Mesendoderm (in vitro differentiated cells): ENCODE results near the gene DHDDS.

ENCODE experiments used
- DNase-seq: peaks from one replicate; pipeline ENCODE4 v3.0.0; 2013
- H2AK5ac ChIP-seq: 2 replicates; pipeline ENCODE4 v1.6.1; 2013; ENCODE audit warnings: low read length, inconsistent platforms
- H2BK120ac ChIP-seq: 2 replicates; pipeline ENCODE4 v1.6.1; 2013; ENCODE audit warnings: low read depth, mild to moderate bottlenecking, low read length, moderate library complexity, mixed read lengths
- H2BK15ac ChIP-seq: replicated peaks from 2 replicates; pipeline ENCODE4 v1.6.1; 2013; ENCODE audit warnings: low read depth, mild to moderate bottlenecking, moderate library complexity
- H2BK5ac ChIP-seq: 2 replicates; pipeline ENCODE4 v1.6.1; 2013; ENCODE audit warnings: low read length, inconsistent platforms
- H3K18ac ChIP-seq: 2 replicates; pipeline ENCODE4 v1.6.1; 2013; ENCODE audit warnings: mild to moderate bottlenecking, low read length, mixed read lengths
- H3K23ac ChIP-seq: one replicate; pipeline ENCODE4 v1.6.1; 2013; ENCODE audit warnings: low read length
- H3K27ac ChIP-seq: 2 replicates; pipeline ENCODE4 v1.5.1; 2013; ENCODE audit warnings: low read depth, mild to moderate bottlenecking, inconsistent platforms, low read length, moderate library complexity
- H3K27me3 ChIP-seq: 2 replicates; pipeline ENCODE4 v1.6.1; 2013; ENCODE audit warnings: low read length, control low read depth, mild to moderate bottlenecking, inconsistent platforms; ENCODE audit not compliant: insufficient read depth, poor library complexity
- H3K36me3 ChIP-seq: 2 replicates; pipeline ENCODE4 v1.6.1; 2013; ENCODE audit warnings: low read length, inconsistent platforms; ENCODE audit not compliant: control insufficient read depth, insufficient read depth
- H3K4ac ChIP-seq: one replicate; pipeline ENCODE4 v1.6.1; 2013; ENCODE audit warnings: low read depth, mild to moderate bottlenecking, low read length, moderate library complexity
- H3K4me1 ChIP-seq: 2 replicates; pipeline ENCODE4 v1.6.1; 2013; ENCODE audit warnings: low read depth, low read length, inconsistent platforms; ENCODE audit not compliant: control insufficient read depth
- H3K4me2 ChIP-seq: 2 replicates; pipeline ENCODE4 v1.6.1; 2013; ENCODE audit warnings: low read length
- H3K4me3 ChIP-seq: 2 replicates; pipeline ENCODE4 v1.5.1; 2013; ENCODE audit warnings: mild to moderate bottlenecking, low read length
- H3K56ac ChIP-seq: one replicate; pipeline ENCODE4 v1.6.1; 2013; ENCODE audit warnings: low read length
- H3K79me1 ChIP-seq: 2 replicates; pipeline ENCODE4 v1.6.1; 2013; ENCODE audit warnings: low read length, inconsistent platforms
- H3K79me2 ChIP-seq: 2 replicates; pipeline ENCODE4 v1.6.1; 2013; ENCODE audit warnings: mild to moderate bottlenecking, low read length; ENCODE audit not compliant: control insufficient read depth, insufficient read depth
- H3K9ac ChIP-seq: 2 replicates; pipeline ENCODE4 v1.6.1; 2013; ENCODE audit warnings: low read length, inconsistent platforms
- H4K5ac ChIP-seq: one replicate; pipeline ENCODE4 v1.6.1; 2013; ENCODE audit warnings: low read length
- H4K8ac ChIP-seq: one replicate; pipeline ENCODE4 v1.6.1; 2013; ENCODE audit warnings: low read depth, mild to moderate bottlenecking, control low read depth, low read length, moderate library complexity
- WGBS: extraction: QIAGEN DNeasy Blood & Tissue Kit; methylation state at CpG from one replicate; pipeline ENCODE4 v1.1.7; 2013; ENCODE audit warnings: low lambda C conversion rate, missing lambda C conversion rate; ENCODE audit not compliant: insufficient coverage; ENCODE audit errors: extremely low coverage; 5-methylcytosine and 5-hydroxymethylcytosine counted together

Gene DHDDS

GRCh38 chr1:26517766-26518049 is 85.6 kb downstream of the DHDDS start:
- Histone ChIP-seq H2BK5ac (no peak overlapping the region), H3K56ac (no peak overlapping the region), H3K79me1 (no peaks in the 10 kb centered on the region), H3K4me3 (no peak overlapping the region), H3K27ac (no peak overlapping the region), H3K79me2 (no peaks in the 10 kb centered on the region), H3K27me3 (no peaks in the 10 kb centered on the region), H3K4ac (no peak overlapping the region), H3K23ac (no peak overlapping the region), H2BK120ac (no peak overlapping the region), H2AK5ac (no peak overlapping the region), H4K5ac (no peak overlapping the region), H3K36me3 (no peaks in the 10 kb centered on the region), H3K18ac (no peak overlapping the region), H3K4me1 (no peaks in the 10 kb centered on the region), H2BK15ac (no peak overlapping the region), H4K8ac (no peak overlapping the region), H3K9ac (no peak overlapping the region), H3K4me2 (no peak overlapping the region)
- no CpG with 5 or more reads among the region's 1 CpG for WGBS
- no peak for DNase-seq

DNA sequence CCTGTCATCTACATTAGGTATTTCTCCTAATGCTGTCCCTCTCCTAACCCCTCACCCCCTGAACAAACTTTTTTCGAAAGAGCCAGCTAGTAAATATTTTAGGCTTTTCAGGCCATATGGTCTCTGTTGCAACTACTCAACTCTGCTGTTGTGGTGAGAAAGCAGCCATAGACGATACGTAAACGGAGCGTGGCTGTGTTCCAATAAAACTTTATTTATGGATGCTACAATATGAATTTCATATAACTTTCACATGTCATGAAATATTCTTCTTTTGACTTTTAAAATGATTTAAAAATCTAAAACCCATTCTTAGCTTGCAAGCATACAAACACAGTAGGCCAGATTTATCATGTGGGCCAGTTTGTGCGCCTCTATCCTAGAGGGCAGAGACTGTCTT is 86.2 kb downstream of the DHDDS start:
- Histone ChIP-seq H3K23ac (no peak overlapping the region), H3K27ac (no peak overlapping the region), H2BK120ac (no peak overlapping the region), H3K56ac (no peak overlapping the region), H2BK15ac (no peak overlapping the region), H3K4me2 (no peak overlapping the region), H3K18ac (no peak overlapping the region), H2AK5ac (no peak overlapping the region), H3K36me3 (no peaks in the 10 kb centered on the region), H3K4me1 (no peaks in the 10 kb centered on the region), H4K8ac (no peak overlapping the region), H2BK5ac (no peak overlapping the region), H3K4ac (no peak overlapping the region), H3K9ac (no peak overlapping the region), H4K5ac (no peak overlapping the region), H3K79me1 (no peaks in the 10 kb centered on the region), H3K79me2 (no peaks in the 10 kb centered on the region), H3K27me3 (no peaks in the 10 kb centered on the region), H3K4me3 (no peak overlapping the region)
- DNase-seq: no peak
- WGBS: no CpG with 5 or more reads among the region's 6 CpGs

GRCh38 chr1:26520339-26520738 is 88.2 kb downstream of the DHDDS start:
- Histone ChIP-seq H3K9ac (no peak overlapping the region), H3K4me2 (no peak overlapping the region), H2BK15ac (no peak overlapping the region), H3K23ac (no peak overlapping the region), H3K27ac (no peak overlapping the region), H2AK5ac (no peak overlapping the region), H3K36me3 (no peaks in the 10 kb centered on the region), H3K27me3 (no peaks in the 10 kb centered on the region), H2BK5ac (no peak overlapping the region), H3K4me1 (no peaks in the 10 kb centered on the region), H2BK120ac (no peak overlapping the region), H3K79me2 (no peaks in the 10 kb centered on the region), H3K4me3 (no peak overlapping the region), H3K18ac (no peak overlapping the region), H4K5ac (no peak overlapping the region), H3K56ac (no peak overlapping the region), H3K4ac (no peak overlapping the region), H3K79me1 (no peaks in the 10 kb centered on the region), H4K8ac (no peak overlapping the region)
- no CpG with 5 or more reads among the region's 5 CpGs for WGBS
- DNase-seq: no peak
